Activated CD8-positive, alpha-beta memory T cell treated with anti-CD3 and anti-CD28 coated beads for 36 hours (primary cell): ENCODE data around the gene CD3D. TPM values are rescaled to one million over a fixed set of nuclear protein-coding genes. Genes with fewer than 3 reads are reported as not detected.

Source experiments
- CTCF ChIA-PET: fragments of 350-600 bp; sonication (Branson Sonifier 250); formaldehyde crosslinking; loops from one replicate; lab custom pipeline; 2021; ENCODE audit warnings: antibody characterized with exemption; lab: Charles Lee
- POLR2A ChIA-PET: fragments of 350-600 bp; sonication (Branson Sonifier 250); formaldehyde crosslinking; loops from one replicate; lab custom pipeline; 2021; ENCODE audit warnings: antibody characterized with exemption; lab: Charles Lee
- total RNA-seq, 2 experiments: library from RNA; stranded (reverse); gene quantifications; one replicate each; pipeline ENCODE4 v1.2.3, GENCODE V29; 2021

Gene CD3D
- 100 to 1,000 TPM; 407 to 417 TPM for total RNA-seq

GRCh38 chr11:118342503-118343161 is at the start of gene CD3D:
Gene CD3D, minus strand, starts transcription at chr11:118342705. Its CDS starts 98 bp downstream, at chr11:118342607.
- CTCF ChIA-PET: interaction anchor here (0.7 to 8.3 kb wide), 6 partner anchors 10 to 193 kb away, joined by 3 to 69 read pairs (median 6); partner anchors contain the start of genes CD3E and JAML
- POLR2A ChIA-PET: interaction anchor here (0.8 to 2.4 kb wide), 7 partner anchors 17 to 128 kb away, joined by 3 to 21 read pairs (median 3); partner anchors contain the start of gene CD3E

- ChIA-PET CTCF (no interaction called here), POLR2A (no interaction called here)
These were observed 41.2 kb upstream of the CD3D start for GRCh38 chr11:118383657-118384056.

- ChIA-PET CTCF (interaction anchor here (0.6 kb wide), 1 partner anchor 98 kb away, joined by 3 read pairs; no protein-coding TSS in a partner anchor), POLR2A (interaction anchor here (0.6 kb wide), 1 partner anchor 414 kb away, joined by 8 read pairs; no protein-coding TSS in a partner anchor)
These were observed 40.4 kb upstream of the CD3D start for GRCh38 chr11:118382954-118383353.

GRCh38 chr11:118380571-118380970 is 38.1 kb upstream of the CD3D start:
- ChIA-PET CTCF (interaction anchor here (1.1 kb wide), 1 partner anchor 18 kb away, joined by 3 read pairs; no protein-coding TSS in a partner anchor), POLR2A (interaction anchor here (0.6 kb wide), 1 partner anchor 16 kb away, joined by 4 read pairs; no protein-coding TSS in a partner anchor)

- ChIA-PET CTCF (interaction anchor here (0.7 to 1.2 kb wide), 6 partner anchors 14 to 110 kb away, joined by 3 to 4 read pairs (median 4); no protein-coding TSS in a partner anchor), POLR2A (interaction anchor here (0.6 to 0.8 kb wide), 2 partner anchors 19 to 28 kb away, joined by 3 to 4 read pairs; no protein-coding TSS in a partner anchor)
These were observed 37.0 kb upstream of the CD3D start for GRCh38 chr11:118379497-118379896.

GRCh38 chr11:118375978-118376377 is 33.5 kb upstream of the CD3D start:
- CTCF ChIA-PET: interaction anchor here (1.1 kb wide), 1 partner anchor 14 kb away, joined by 3 read pairs; no protein-coding TSS in a partner anchor
- POLR2A ChIA-PET: interaction anchor here (0.6 kb wide), 1 partner anchor 35 kb away, joined by 3 read pairs; no protein-coding TSS in a partner anchor

- ChIA-PET POLR2A (interaction anchor here (0.6 kb wide), 1 partner anchor 37 kb away, joined by 4 read pairs; no protein-coding TSS in a partner anchor), CTCF (interaction anchor here (0.6 to 1.1 kb wide), 2 partner anchors 12 to 21 kb away, joined by 3 read pairs; no protein-coding TSS in a partner anchor)
These were observed 32.2 kb upstream of the CD3D start for GRCh38 chr11:118374729-118375128.

GRCh38 chr11:118373871-118374270 is 31.4 kb upstream of the CD3D start:
- ChIA-PET CTCF (interaction anchor here (0.6 kb wide), 1 partner anchor 20 kb away, joined by 3 read pairs; no protein-coding TSS in a partner anchor), POLR2A (no interaction called here)

- ChIA-PET CTCF (no interaction called here), POLR2A (no interaction called here)
These were observed 30.8 kb upstream of the CD3D start for GRCh38 chr11:118373263-118373662.

GRCh38 chr11:118370774-118371173 is 28.3 kb upstream of the CD3D start:
- CTCF ChIA-PET: no interaction called here
- POLR2A ChIA-PET: interaction anchor here (1.1 kb wide), 1 partner anchor 92 kb away, joined by 8 read pairs; no protein-coding TSS in a partner anchor

GRCh38 chr11:118366287-118366686 is 23.8 kb upstream of the CD3D start:
- CTCF ChIA-PET: interaction anchor here (1.3 kb wide), 1 partner anchor 69 kb away, joined by 3 read pairs; no protein-coding TSS in a partner anchor
- POLR2A ChIA-PET: no interaction called here

GRCh38 chr11:118364956-118365615 is 22.6 kb upstream of the CD3D start:
- ChIA-PET CTCF (interaction anchor here (1.2 to 1.6 kb wide), 3 partner anchors 70 to 193 kb away, joined by 3 to 4 read pairs (median 4); no protein-coding TSS in a partner anchor), POLR2A (interaction anchor here (0.6 kb wide), 1 partner anchor 148 kb away, joined by 3 read pairs; no protein-coding TSS in a partner anchor)

- POLR2A ChIA-PET: interaction anchor here (0.6 to 1.5 kb wide), 5 partner anchors 17 to 965 kb away, joined by 3 to 5 read pairs (median 3); partner anchors contain the start of gene CD3D
These were observed 16.9 kb upstream of the CD3D start, which contains the start of gene UBE4A for GRCh38 chr11:118359295-118359958. Gene UBE4A, plus strand, starts transcription at chr11:118359600. Its CDS starts 5,481 bp downstream, at chr11:118365081.

GRCh38 chr11:118358071-118358470 is 15.6 kb upstream of the CD3D start:
- POLR2A ChIA-PET: no interaction called here

More at GRCh38 chr11:118359295-118359958, 16.9 kb upstream of the CD3D start, which contains the start of gene UBE4A:
- CTCF ChIA-PET: interaction anchor here (0.6 to 1.2 kb wide), 7 partner anchors 18 to 217 kb away, joined by 3 to 6 read pairs (median 4); partner anchors contain the start of gene KMT2A

GRCh38 chr11:118353084-118353710 is 10.7 kb upstream of the CD3D start:
- POLR2A ChIA-PET: interaction anchor here (1.0 kb wide), 1 partner anchor 13 kb away, joined by 3 read pairs; no protein-coding TSS in a partner anchor

More at GRCh38 chr11:118358071-118358470, 15.6 kb upstream of the CD3D start:
- CTCF ChIA-PET: no interaction called here

GRCh38 chr11:118349475-118349874 is 7.0 kb upstream of the CD3D start:
- POLR2A ChIA-PET: interaction anchor here (0.7 kb wide), 1 partner anchor 45 kb away, joined by 3 read pairs; the partner anchor contains the start of gene CD3E
- CTCF ChIA-PET: interaction anchor here (0.8 to 0.9 kb wide), 2 partner anchors 10 to 205 kb away, joined by 3 read pairs; no protein-coding TSS in a partner anchor

More at GRCh38 chr11:118353084-118353710, 10.7 kb upstream of the CD3D start:
- CTCF ChIA-PET: interaction anchor here (0.6 to 2.4 kb wide), 11 partner anchors 8 to 170 kb away, joined by 3 to 11 read pairs (median 4); partner anchors contain the start of genes CD3D and CD3G

GRCh38 chr11:118343981-118344515 is 1.5 kb upstream of the CD3D start, which contains the start of gene CD3G:
Gene CD3G, plus strand, starts transcription at chr11:118344344. Its CDS starts 80 bp downstream, at chr11:118344424.
- CTCF ChIA-PET: interaction anchor here (1.6 to 8.3 kb wide), 3 partner anchors 9 to 146 kb away, joined by 7 to 69 read pairs (median 11); partner anchors contain the start of gene CD3E
- POLR2A ChIA-PET: interaction anchor here (0.6 kb wide), 1 partner anchor 39 kb away, joined by 3 read pairs; no protein-coding TSS in a partner anchor
